Ovary (tissue), 9 donors: Measurements from ENCODE around the gene IFNLR1. TPM values are rescaled to one million over a fixed set of nuclear protein-coding genes. Genes with fewer than 3 reads are reported as not detected.

ENCODE experiments used
- DNase-seq, 5 donors: peaks; one replicate each; pipeline ENCODE4 v3.0.0-alpha.2; 2019 to 2020
- H3K27ac ChIP-seq, 2 donors: fragments of 200-600 bp; one replicate each; pipeline versions ENCODE4 v1.5.1 to v1.8.0; 2019 to 2022
- H3K27me3 ChIP-seq: fragments of 200-600 bp; one replicate; pipeline ENCODE4 v1.8.0; 2022
- H3K36me3 ChIP-seq: fragments of 200-600 bp; sonication (generic); one replicate; pipeline ENCODE4 v1.5.1; 2019
- H3K4me1 ChIP-seq: one replicate; pipeline ENCODE4 v1.8.1; 2013; ENCODE audit warnings: mild to moderate bottlenecking, moderate library complexity; ENCODE audit not compliant: insufficient read depth
- H3K4me3 ChIP-seq: fragments of 200-600 bp; sonication (generic); one replicate; pipeline ENCODE4 v1.5.1; 2017
- H3K9me3 ChIP-seq, 2 donors: fragments of 200-600 bp in 1 of 2; sonication (generic) in 1 of 2; one replicate each; pipeline versions ENCODE4 v1.5.1 to v1.8.1; 2013 to 2019; ENCODE audit warnings: mild to moderate bottlenecking in 1 of 2, moderate library complexity in 1 of 2
- CTCF ChIP-seq, 3 donors: fragments of 450-650 bp in 2 of 3; fragments of 200-600 bp in 1 of 3; IDR thresholded peaks; one replicate each; pipeline versions ENCODE4 v1.5.1 to v1.8.0; 2016 to 2022; ENCODE audit warnings: antibody characterized with exemption in 3 of 3, mild to moderate bottlenecking in 1 of 3
- EP300 ChIP-seq: sonication (generic); formaldehyde crosslinking; IDR thresholded peaks from one replicate; pipeline ENCODE4 v1.6.1; 2017; ENCODE audit warnings: antibody characterized with exemption
- POLR2A ChIP-seq: fragments of 450-650 bp; IDR thresholded peaks from one replicate; pipeline ENCODE4 v1.6.1; 2017; ENCODE audit warnings: antibody characterized with exemption, mild to moderate bottlenecking, moderate library complexity
- WGBS, 3 donors: extraction: QIAGEN DNeasy Blood & Tissue Kit in 1 of 3; methylation state at CpG; one replicate each; pipeline versions ENCODE4 v1.1.5 to v1.1.7; 2013 to 2017; 5-methylcytosine and 5-hydroxymethylcytosine counted together
- intact Hi-C, 4 donors: fragments of 100-400 bp; cut with DNase I; formaldehyde crosslinking; loops; one replicate each; pipeline versions ENCODE4 v1.11.0 to v1.15.1; 2022 to 2023
- polyA plus RNA-seq, 2 donors: library from polyadenylated mRNA; stranded (reverse); fragments of 200-250 nt in 1 of 2; fragments of 350-450 nt in 1 of 2; fragmentation: Illumina TruSeq in 1 of 2; extraction: RNeasy Lipid Tissue Mini Kit (QIAGEN cat#74804) in 1 of 2; gene quantifications; one replicate each; pipeline ENCODE4 v1.2.3, GENCODE V29; 2013 to 2014
- total RNA-seq, 7 donors: library from RNA; depleted of rRNA in 2 of 7; stranded (reverse); fragments of >200 nt in 2 of 7; fragmentation: NEBNext Ultra II Directional in 3 of 7; extraction: Animal tissue kit (Norgen Biotek cat#: 25700) in 3 of 7; gene quantifications; one replicate each; pipeline versions ENCODE4 v1.1.0 to v1.2.4, GENCODE V29; 2016 to 2023
- donor health status: DM: no; HTN: no; CAD: no; lungs with moderate emphysema.
- donor health status: DM: no; HTN: no; CAD: no.
- donor health status: Bipolar disorder and iron deficiency.
- donor health status: DM: yes; HTN: yes; CAD: no.
- donor health status: DM: no; HTN: no; CAD: no.
- donor health status: DM: yes; HTN: yes; CAD: no.

IFNLR1 gene
- total and polyA plus RNA-seq, 9 donors = 0.40 to 2.8 (median 1.8) TPM

DNA sequence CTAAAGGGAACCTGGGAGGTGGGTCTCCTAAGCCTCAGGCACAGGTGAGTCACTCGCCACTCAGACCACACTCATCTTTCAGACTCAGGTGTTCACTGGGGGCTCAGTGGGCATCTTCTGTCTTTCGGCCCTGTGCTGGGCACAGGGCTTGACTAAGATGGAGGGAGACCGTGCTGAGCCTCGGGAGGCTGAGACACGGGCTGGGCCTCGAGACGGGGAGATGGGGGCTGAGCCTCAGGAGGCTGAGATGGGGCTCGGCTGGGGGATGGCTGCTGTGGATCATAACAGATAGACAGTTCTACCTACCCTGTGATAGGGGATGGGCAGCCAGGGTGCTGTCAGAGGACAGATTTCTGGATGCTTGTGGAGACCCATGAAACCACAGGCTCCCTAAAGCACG is 15.5 kb upstream of the IFNLR1 start:
- H3K27ac ChIP-seq = no peak overlapping the region
- DNase-seq = no peak
- 89 to 93% (median 92%) methylated on average over 9 of the region's 9 CpGs for WGBS, 3 donors

GRCh38 chr1:24201941-24202440 is 14.9 kb upstream of the IFNLR1 start:
- no peak overlapping the region for H3K27ac ChIP-seq
- H3K36me3 ChIP-seq = no peaks in the 10 kb centered on the region
- H3K9me3 ChIP-seq = no peaks in the 10 kb centered on the region
- 59 to 66% (median 62%) methylated on average over 5 of the region's 5 CpGs for WGBS, 3 donors
- DNase-seq = peak in 3 of 5 donors; percentile 34 to 63 (median 56)
- no peaks in the 10 kb centered on the region for H3K27me3 ChIP-seq
- H3K4me1 ChIP-seq = no peaks in the 10 kb centered on the region
- TF ChIP-seq POLR2A (no peak), CTCF (IDR thresholded peaks at IDR 0.05) (peak in 1 of 3 donors; percentile 33), EP300 (no peak)
- H3K4me3 ChIP-seq = no peak overlapping the region
- intact Hi-C loops = loop anchor here in 3 of 4 donors (2.0 to 10.0 kb wide), 5 partner anchors 185 to 433 kb away; no protein-coding TSS in a partner anchor

More for the DNA sequence above, 15.5 kb upstream of the IFNLR1 start:
- no peaks in the 10 kb centered on the region for H3K36me3 ChIP-seq
- intact Hi-C loops = loop anchor here in 3 of 4 donors (2.0 to 10.0 kb wide), 5 partner anchors 185 to 432 kb away; no protein-coding TSS in a partner anchor
- TF ChIP-seq EP300 (no peak), POLR2A (no peak), CTCF (IDR thresholded peaks at IDR 0.05) (no peak)
- no peaks in the 10 kb centered on the region for H3K27me3 ChIP-seq
- no peak overlapping the region for H3K4me3 ChIP-seq
- no peaks in the 10 kb centered on the region for H3K9me3 ChIP-seq
- H3K4me1 ChIP-seq = no peaks in the 10 kb centered on the region

DNA sequence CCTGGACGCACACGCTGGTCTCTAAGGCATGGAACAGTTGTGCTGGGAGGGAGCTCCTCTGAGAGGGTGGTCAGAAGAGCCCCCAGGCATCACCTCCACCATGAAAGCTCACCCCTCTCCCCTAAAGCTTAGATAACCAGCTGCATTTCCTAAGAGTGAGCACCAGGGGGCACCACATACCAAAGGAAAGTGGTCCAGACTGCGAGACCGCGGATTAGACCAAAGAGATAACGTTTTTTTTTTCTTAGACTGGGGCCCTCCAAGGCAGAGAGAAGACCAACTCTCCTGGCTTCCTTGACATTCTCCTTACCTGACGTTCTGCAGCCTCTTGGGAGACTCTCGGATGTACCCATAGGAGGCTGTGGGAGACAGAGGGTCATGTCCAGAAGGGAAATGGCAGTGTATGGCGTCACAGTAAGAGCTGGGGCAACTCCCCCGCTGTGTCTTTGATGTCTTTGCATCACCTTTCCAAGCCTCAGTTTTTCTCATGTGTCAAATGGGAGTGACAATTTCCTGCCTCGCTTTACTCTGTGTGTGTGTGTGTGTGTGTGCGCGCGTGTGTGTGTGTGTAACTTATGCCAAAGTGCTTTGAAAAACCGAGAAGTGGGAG is 12.3 kb upstream of the IFNLR1 start:
- H3K4me1 ChIP-seq = no peaks in the 10 kb centered on the region
- H3K4me3 ChIP-seq = no peak overlapping the region
- DNase-seq = peak; percentile 43 to 68 (median 64)
- 25 to 32% (median 26%) methylated on average over 15 of the region's 15 CpGs for WGBS, 3 donors
- H3K36me3 ChIP-seq = no peaks in the 10 kb centered on the region
- TF ChIP-seq POLR2A (no peak), CTCF (IDR thresholded peaks at IDR 0.05) (peak; percentile 53 to 78 (median 74)), EP300 (no peak)
- intact Hi-C loops = loop anchor here in 1 of 4 donors (5.0 to 10.0 kb wide), 2 partner anchors 188 to 435 kb away; no protein-coding TSS in a partner anchor
- H3K27ac ChIP-seq = no peak overlapping the region
- H3K27me3 ChIP-seq = no peaks in the 10 kb centered on the region
- H3K9me3 ChIP-seq = no peaks in the 10 kb centered on the region

DNA sequence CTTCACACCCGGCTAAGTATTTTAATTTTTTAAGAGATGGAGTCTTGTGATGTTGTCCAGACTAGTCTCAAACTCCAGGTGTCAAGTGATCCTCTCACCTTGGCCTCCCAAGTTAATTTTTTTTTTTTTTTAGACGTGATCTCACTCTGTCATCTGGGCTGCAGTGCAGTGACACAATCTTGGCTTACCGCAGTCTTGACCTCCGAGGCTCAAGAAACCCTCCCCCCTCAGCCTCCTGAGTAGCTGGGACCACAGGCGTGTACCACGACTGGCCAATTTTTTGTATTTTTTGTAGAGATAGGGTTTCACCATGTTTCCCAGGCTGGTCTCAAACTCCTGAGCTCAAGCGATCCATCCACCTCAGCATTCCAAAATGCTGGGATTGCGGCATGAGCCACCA is 11.7 kb upstream of the IFNLR1 start:
- no peak for DNase-seq
- no peak for TF ChIP-seq CTCF (IDR thresholded peaks at IDR 0.05)
- no peak for TF ChIP-seq EP300
- TF ChIP-seq POLR2A = no peak
- H3K4me1 ChIP-seq = no peaks in the 10 kb centered on the region
- H3K9me3 ChIP-seq = no peaks in the 10 kb centered on the region
- H3K27ac ChIP-seq = no peak overlapping the region
- intact Hi-C loops = loop anchor here in 1 of 4 donors (5.0 to 10.0 kb wide), 2 partner anchors 189 to 436 kb away; no protein-coding TSS in a partner anchor
- no peaks in the 10 kb centered on the region for H3K27me3 ChIP-seq
- H3K36me3 ChIP-seq = no peaks in the 10 kb centered on the region
- WGBS, 3 donors = 46 to 58% (median 54%) methylated on average over 8 of the region's 8 CpGs
- no peak overlapping the region for H3K4me3 ChIP-seq
